Epithelial cell of esophagus (primary cell): ENCODE measurements around the gene ARMH1.
"Not testable (repeated sequence)": the region's sequence is repeated elsewhere in the genome, so short reads cannot be mapped to it uniquely, and the experiment has no call there.

Source experiments
- DNase-seq: peaks from one replicate; pipeline ENCODE4 v3.0.0; 2010; ENCODE audit warnings: low read depth
- H3K4me3 ChIP-seq: 2 replicates; pipeline ENCODE4 v1.5.1; 2011; ENCODE audit warnings: mild to moderate bottlenecking, low read length, control low read depth
- TF ChIP-seq, protein P1 (sequence below): IDR thresholded peaks from 2 replicates; pipeline ENCODE4 v1.5.1; 2011; ENCODE audit warnings: low read depth, mild to moderate bottlenecking, low read length, control low read depth, inconsistent platforms; ENCODE audit not compliant: insufficient read depth; ENCODE audit errors: missing control alignments

The ARMH1 gene

DNA sequence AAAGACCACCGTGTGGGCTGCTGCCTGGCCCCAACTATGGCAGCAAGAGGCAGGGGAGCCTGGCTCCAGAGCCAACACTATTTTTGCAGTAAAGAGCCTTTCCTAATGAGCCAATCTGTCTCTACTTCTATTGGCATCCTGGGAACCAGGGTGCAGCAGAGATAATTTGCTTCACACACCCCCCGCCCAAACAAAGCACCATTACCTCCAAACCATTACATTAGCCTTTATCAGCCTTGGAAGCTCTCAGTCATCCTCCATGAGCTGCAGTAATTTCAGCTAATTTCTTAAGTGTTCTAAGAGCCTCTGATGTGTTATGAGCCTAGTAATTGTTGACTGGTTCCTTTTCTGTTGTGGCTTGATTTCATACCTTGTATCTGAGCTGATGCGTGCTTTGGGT lies 21.6 kb downstream of the ARMH1 start:
- TF ChIP-seq, protein P1, sequence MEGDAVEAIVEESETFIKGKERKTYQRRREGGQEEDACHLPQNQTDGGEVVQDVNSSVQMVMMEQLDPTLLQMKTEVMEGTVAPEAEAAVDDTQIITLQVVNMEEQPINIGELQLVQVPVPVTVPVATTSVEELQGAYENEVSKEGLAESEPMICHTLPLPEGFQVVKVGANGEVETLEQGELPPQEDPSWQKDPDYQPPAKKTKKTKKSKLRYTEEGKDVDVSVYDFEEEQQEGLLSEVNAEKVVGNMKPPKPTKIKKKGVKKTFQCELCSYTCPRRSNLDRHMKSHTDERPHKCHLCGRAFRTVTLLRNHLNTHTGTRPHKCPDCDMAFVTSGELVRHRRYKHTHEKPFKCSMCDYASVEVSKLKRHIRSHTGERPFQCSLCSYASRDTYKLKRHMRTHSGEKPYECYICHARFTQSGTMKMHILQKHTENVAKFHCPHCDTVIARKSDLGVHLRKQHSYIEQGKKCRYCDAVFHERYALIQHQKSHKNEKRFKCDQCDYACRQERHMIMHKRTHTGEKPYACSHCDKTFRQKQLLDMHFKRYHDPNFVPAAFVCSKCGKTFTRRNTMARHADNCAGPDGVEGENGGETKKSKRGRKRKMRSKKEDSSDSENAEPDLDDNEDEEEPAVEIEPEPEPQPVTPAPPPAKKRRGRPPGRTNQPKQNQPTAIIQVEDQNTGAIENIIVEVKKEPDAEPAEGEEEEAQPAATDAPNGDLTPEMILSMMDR: no peak
- no peak for DNase-seq
- H3K4me3 ChIP-seq: no peak overlapping the region

DNA sequence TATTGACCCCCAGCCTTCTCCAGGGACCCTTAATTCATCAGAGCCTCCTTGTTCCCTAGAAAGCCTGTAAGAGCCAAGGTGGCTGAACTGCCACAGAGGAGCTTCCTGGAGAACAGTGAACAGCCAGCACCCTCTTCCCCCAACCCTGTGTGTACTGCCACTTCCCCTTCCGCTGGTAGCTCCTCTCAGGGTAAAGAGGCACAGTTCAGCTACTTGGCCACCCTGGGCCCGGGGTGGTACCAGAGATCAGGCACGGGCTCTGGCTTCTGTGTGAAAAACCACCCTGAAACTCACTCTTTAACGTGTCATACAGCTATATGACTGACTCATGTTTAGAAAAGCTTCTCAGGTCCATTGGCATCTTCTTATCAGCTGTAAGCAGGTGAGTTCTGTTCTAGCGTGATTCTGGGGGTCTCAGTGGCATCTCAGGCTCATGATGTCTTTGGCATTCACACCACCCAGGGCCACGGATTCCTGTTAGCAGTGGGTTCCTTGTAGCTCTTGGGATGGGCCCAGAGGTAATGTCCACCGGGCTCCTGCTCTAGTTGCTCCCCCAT lies 22.4 kb downstream of the ARMH1 start:
- no peak for DNase-seq
- TF ChIP-seq, protein P1: no peak
- no peak overlapping the region for H3K4me3 ChIP-seq

DNA sequence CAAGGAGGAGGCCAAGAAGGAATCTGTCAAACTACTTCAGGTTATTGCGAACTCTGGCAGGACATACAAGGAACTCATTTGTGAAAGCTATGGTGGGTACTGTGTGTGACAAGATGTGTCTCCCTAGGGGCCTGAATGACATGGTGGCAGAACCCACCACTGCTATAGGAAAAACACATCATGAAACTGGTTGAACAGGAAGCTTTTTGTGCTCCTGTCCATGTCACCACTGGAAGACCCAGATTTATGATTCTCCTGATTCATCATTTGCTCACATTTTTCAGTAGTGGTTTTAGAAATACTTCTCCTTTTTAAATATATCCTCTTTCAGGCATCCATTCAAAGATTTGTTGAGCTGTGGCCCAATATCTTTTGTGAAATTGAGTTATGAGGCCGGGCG lies 23.6 kb downstream of the ARMH1 start:
- no peak overlapping the region for H3K4me3 ChIP-seq
- TF ChIP-seq, protein P1: no peak
- no peak for DNase-seq

DNA sequence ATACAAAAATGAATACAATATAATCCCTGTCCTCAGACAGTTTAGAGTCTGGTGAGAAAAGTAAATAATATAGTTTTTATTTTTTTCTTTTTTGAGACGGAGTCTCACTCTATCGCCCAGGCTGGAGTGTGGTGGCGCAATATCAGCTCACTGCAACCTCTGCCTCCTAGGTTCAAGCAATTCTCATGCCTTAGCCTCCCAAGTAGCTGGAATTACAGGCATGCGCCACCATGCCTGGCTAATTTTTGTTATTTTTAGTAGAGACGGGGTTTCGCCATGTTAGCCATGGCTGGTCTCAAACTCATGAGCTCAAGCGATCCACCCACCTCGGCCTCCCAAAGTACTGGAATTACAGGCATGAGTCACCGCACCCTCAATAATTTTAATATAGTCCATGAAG lies 24.9 kb downstream of the ARMH1 start:
- not testable (repeated sequence) for DNase-seq, H3K4me3 ChIP-seq

DNA sequence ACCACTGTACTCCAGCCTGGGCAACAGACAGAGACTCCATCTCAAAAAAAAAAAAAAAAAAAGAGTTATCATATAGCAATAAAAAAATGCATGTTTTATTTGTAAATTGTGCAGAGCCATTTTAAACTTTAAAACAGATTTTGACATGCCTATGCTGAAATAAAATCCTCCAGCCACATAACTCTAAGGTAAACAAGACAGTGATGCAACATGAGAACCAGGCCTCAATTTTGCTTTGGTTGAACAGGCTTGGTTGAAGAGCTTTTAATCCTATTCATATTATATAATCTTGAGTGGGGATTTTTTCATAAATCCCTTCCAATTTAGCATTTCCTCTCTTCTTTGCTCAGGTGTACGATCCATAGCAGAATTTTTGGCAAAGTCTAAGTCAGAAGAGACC lies 26.1 kb downstream of the ARMH1 start:
- peak; percentile 39 for DNase-seq
- TF ChIP-seq, protein P1: no peak
- H3K4me3 ChIP-seq: no peak overlapping the region

DNA sequence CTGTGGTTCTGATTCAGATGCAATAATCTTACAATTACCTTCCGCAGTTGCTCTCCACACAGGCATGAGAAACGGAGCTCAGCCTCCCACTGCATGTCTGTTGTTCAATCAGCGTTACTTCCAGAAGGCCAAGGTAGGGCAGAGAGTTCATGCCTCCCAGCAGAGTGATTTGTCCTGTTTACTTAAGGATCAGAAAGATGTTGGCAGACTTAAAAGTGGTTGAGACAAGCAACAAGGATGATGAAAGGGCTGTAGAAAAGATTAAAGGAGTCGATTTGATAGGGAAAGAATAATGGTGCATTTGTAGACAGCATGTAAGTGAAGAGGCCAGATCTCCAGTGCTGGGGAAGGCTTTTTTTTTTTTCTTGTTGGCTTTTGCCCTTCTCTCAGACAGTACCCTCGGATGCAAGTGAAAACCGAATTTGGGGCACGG lies 26.6 kb downstream of the ARMH1 start:
- DNase-seq: peak; percentile 68
- H3K4me3 ChIP-seq: no peak overlapping the region
- TF ChIP-seq, protein P1: no peak

DNA sequence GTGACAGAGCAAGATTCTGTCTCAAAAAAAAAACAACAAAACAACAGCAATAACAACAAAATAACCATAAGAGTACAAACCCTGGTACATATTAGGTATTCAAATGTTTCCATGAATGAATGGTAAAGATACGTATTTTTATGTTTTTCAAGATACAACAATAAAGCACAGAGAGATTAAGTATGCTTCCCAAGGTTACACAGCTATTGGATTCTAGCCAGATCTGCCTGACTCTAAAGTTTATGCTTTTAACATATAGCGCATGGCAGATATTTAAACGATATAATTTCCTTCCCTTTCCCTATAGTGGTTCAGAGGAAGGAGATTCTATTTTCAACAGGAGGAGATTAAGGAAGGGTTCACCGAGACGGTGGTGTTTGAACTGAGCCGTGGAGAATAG lies 31.0 kb downstream of the ARMH1 start:
- H3K4me3 ChIP-seq: no peak overlapping the region
- TF ChIP-seq, protein P1: no peak
- no peak for DNase-seq

DNA sequence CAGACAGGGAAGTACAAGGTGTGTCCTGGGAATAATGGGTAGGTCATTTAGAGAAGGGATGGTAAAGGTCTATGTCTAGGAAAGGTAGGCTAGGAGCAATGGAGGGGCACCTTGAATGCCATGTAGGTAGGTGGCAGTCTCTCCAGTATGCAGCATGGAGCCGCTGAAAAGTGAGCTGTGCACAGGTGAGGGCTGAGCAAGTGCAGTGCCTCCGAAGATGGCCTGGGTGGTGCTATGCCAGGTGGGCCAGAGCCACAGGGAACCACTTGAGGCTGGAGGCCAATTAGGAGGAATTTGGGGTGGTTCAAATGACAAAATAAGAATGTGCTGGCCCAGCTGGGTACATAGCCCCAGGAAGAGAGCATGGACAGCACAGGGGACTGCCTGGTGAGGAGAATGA lies 31.4 kb downstream of the ARMH1 start:
- no peak overlapping the region for H3K4me3 ChIP-seq
- TF ChIP-seq, protein P1: no peak
- no peak for DNase-seq
